GM12875 (cell line): ENCODE measurements around the gene CMTM2.

Experiments
- H3K4me3 ChIP-seq: one replicate; pipeline ENCODE4 v1.5.1; 2011; ENCODE audit warnings: low read depth, low read length, control low read depth
- TF ChIP-seq, protein P1 (sequence below): IDR thresholded peaks from 2 replicates; pipeline ENCODE4 v1.5.1; 2011; ENCODE audit warnings: low read depth, mild to moderate bottlenecking, control low read depth, inconsistent platforms, low read length, moderate library complexity, borderline replicate concordance; ENCODE audit not compliant: insufficient read depth

The CMTM2 gene

DNA sequence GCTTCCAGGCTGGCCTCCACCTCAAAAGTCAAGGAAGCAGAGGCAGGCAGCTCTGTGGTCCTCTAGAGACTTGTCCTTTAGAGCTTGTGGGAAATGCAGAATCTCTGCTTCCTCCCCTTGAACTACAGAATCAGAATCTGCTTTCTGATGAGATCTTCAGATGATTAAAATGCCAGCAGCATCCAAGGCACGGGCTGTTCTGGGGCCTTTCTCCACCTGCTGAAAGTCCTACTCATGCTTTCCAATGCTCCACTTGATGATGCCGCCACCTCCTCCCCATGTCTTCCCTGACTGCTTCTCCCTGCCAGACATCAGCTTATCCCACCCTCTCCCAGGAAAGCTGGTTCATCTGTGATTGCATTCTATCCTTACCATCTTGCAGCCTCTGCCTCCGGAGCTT lies 58.5 kb downstream of the CMTM2 start:
- TF ChIP-seq, protein P1, sequence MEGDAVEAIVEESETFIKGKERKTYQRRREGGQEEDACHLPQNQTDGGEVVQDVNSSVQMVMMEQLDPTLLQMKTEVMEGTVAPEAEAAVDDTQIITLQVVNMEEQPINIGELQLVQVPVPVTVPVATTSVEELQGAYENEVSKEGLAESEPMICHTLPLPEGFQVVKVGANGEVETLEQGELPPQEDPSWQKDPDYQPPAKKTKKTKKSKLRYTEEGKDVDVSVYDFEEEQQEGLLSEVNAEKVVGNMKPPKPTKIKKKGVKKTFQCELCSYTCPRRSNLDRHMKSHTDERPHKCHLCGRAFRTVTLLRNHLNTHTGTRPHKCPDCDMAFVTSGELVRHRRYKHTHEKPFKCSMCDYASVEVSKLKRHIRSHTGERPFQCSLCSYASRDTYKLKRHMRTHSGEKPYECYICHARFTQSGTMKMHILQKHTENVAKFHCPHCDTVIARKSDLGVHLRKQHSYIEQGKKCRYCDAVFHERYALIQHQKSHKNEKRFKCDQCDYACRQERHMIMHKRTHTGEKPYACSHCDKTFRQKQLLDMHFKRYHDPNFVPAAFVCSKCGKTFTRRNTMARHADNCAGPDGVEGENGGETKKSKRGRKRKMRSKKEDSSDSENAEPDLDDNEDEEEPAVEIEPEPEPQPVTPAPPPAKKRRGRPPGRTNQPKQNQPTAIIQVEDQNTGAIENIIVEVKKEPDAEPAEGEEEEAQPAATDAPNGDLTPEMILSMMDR: no peak
- H3K4me3 ChIP-seq: no peak overlapping the region
